HCT116 (cell line): Measurements from ENCODE around the gene ZFP57. TPM values are rescaled to one million over a fixed set of nuclear protein-coding genes. Genes with fewer than 3 reads are reported as not detected.

ENCODE experiments used
- ATAC-seq: fragments of 200-7000 bp; cut with Tn5 transposase; 2 replicates; pipeline ENCODE4 v1.9.1; 2020; ENCODE audit warnings: mild to moderate bottlenecking, moderate library complexity
- BruUV-seq: library from RNA; stranded (reverse); fragments of 400-500 nt; replicated peaks from 2 replicates; lab custom pipeline; 2021; lab: Mats Ljungman, UMichigan
- CTCF ChIA-PET: fragments of 300-600 bp; sonication (Branson Sonifier 250); formaldehyde crosslinking; loops from one replicate; lab custom pipeline; 2021; ENCODE audit warnings: antibody characterized with exemption; lab: Charles Lee
- POLR2A ChIA-PET: fragments of 300-600, 350-600 bp; sonication (Branson Sonifier 250); formaldehyde crosslinking; loops from one replicate; lab custom pipeline; 2021; ENCODE audit warnings: antibody characterized with exemption; lab: Charles Lee
- RAD21 ChIA-PET, 2 experiments: fragments of 300-600 bp; sonication (Branson Sonifier 250); formaldehyde crosslinking; loops; one replicate each; lab custom pipeline; 2023; ENCODE audit warnings: low total read pairs in 2 of 2; ENCODE audit not compliant: uncharacterized antibody in 2 of 2, unreplicated experiment in 2 of 2, low non-redundant PET in 1 of 2; lab: Charles Lee
- DNase-seq: peaks from one replicate; pipeline ENCODE4 v3.0.0-alpha.2; 2010; ENCODE audit warnings: low read depth, low spot score
- H2AFZ ChIP-seq: fragments of 200-600 bp; shearing (Covaris generic), sonication (generic); 2 replicates; pipeline ENCODE4 v1.6.1; 2017; ENCODE audit warnings: low read depth, mixed run types, mixed read lengths, antibody characterized with exemption, low read length; ENCODE audit not compliant: poor library complexity, severe bottlenecking
- H3K27ac ChIP-seq: 2 replicates; pipeline ENCODE4 v1.5.1; 2012; ENCODE audit warnings: low read depth, low read length
- H3K27me3 ChIP-seq: fragments of 200-600 bp; sonication (generic); 2 replicates; pipeline ENCODE4 v1.6.1; 2016; ENCODE audit warnings: mixed run types, low read length, mixed read lengths; ENCODE audit not compliant: insufficient read depth
- H3K36me3 ChIP-seq, 2 experiments: fragments of 200-500 bp in 1 of 2; fragments of 200-600 bp in 1 of 2; sonication (Bioruptor generic) in 1 of 2; sonication (generic) in 1 of 2; 2 replicates each; pipeline versions ENCODE4 v1.5.1 to v1.6.1; 2014 to 2016; ENCODE audit warnings: low read length in 2 of 2, inconsistent platforms in 1 of 2, mixed read lengths in 1 of 2, mixed run types in 1 of 2; ENCODE audit not compliant: insufficient read depth in 2 of 2, control insufficient read depth in 1 of 2
- H3K4me1 ChIP-seq, 2 experiments: fragments of 200-600 bp in 1 of 2; sonication (generic) in 1 of 2; 2 replicates each; pipeline versions ENCODE4 v1.5.1 to v1.6.1; 2012 to 2017; ENCODE audit warnings: low read length in 2 of 2, inconsistent platforms in 1 of 2, mild to moderate bottlenecking in 1 of 2, mixed read lengths in 1 of 2, mixed run types in 1 of 2, moderate library complexity in 1 of 2; ENCODE audit not compliant: insufficient read depth in 2 of 2, control insufficient read depth in 1 of 2
- H3K4me2 ChIP-seq: fragments of 200-600 bp; sonication (generic); 2 replicates; pipeline ENCODE4 v1.6.1; 2017; ENCODE audit warnings: mixed run types, low read length, mixed read lengths
- H3K4me3 ChIP-seq, 2 experiments: fragments of 200-600 bp in 1 of 2; sonication (generic) in 1 of 2; replicated peaks in 1 of 2; 2 replicates each; pipeline ENCODE4 v1.5.1; 2011 to 2016; ENCODE audit warnings: low read length in 2 of 2, control low read depth in 1 of 2, low read depth in 1 of 2, mild to moderate bottlenecking in 1 of 2, mixed read lengths in 1 of 2, mixed run types in 1 of 2
- H3K79me2 ChIP-seq: fragments of 200-600 bp; sonication (generic); 2 replicates; pipeline ENCODE4 v1.6.1; 2017; ENCODE audit warnings: mild to moderate bottlenecking, mixed run types, low read length, moderate library complexity, mixed read lengths; ENCODE audit not compliant: insufficient read depth
- H3K9ac ChIP-seq: fragments of 200-600 bp; sonication (generic); 2 replicates; pipeline ENCODE4 v1.6.1; 2016; ENCODE audit warnings: low read length, mixed read lengths
- H3K9me2 ChIP-seq: fragments of 200-600 bp; sonication (generic), shearing (Covaris generic); 2 replicates; pipeline ENCODE4 v1.6.1; 2017; ENCODE audit warnings: mixed run types, mild to moderate bottlenecking, moderate library complexity; ENCODE audit not compliant: insufficient read depth
- H3K9me3 ChIP-seq, 2 experiments: fragments of 200-500 bp in 1 of 2; fragments of 200-600 bp in 1 of 2; sonication (Bioruptor generic) in 1 of 2; sonication (generic) in 1 of 2; 2 replicates each; pipeline ENCODE4 v1.6.1; 2014 to 2017; ENCODE audit warnings: low read length in 2 of 2, mixed read lengths in 2 of 2, inconsistent platforms in 1 of 2, low read depth in 1 of 2, mild to moderate bottlenecking in 1 of 2, mixed run types in 1 of 2, moderate library complexity in 1 of 2; ENCODE audit not compliant: control insufficient read depth in 1 of 2, insufficient read depth in 1 of 2
- H4K20me1 ChIP-seq: fragments of 200-600 bp; sonication (generic), shearing (Covaris generic); 2 replicates; pipeline ENCODE4 v1.6.1; 2017; ENCODE audit warnings: mixed run types, mild to moderate bottlenecking, moderate library complexity; ENCODE audit not compliant: insufficient read depth
- ELF1 ChIP-seq: IDR thresholded peaks from 2 replicates; pipeline ENCODE4 v1.6.1; 2012; ENCODE audit warnings: low read depth, borderline replicate concordance
- EZH2 ChIP-seq: fragments of 200-600 bp; sonication (generic); IDR thresholded peaks from 2 replicates; pipeline ENCODE4 v1.6.1; 2017; ENCODE audit warnings: antibody characterized with exemption, mixed run types
- EZH2phosphoT487 ChIP-seq: fragments of 200-600 bp; IDR thresholded peaks from 2 replicates; pipeline ENCODE4 v1.6.1; 2018; ENCODE audit warnings: antibody characterized with exemption, borderline replicate concordance
- FOSL1 ChIP-seq: IDR thresholded peaks from 2 replicates; pipeline ENCODE4 v1.6.1; 2012; ENCODE audit warnings: low read depth
- YY1 ChIP-seq: IDR thresholded peaks from 2 replicates; pipeline ENCODE4 v1.6.1; 2011; ENCODE audit warnings: low read length, low read depth, moderate library complexity, mild to moderate bottlenecking; ENCODE audit not compliant: insufficient replicate concordance; ENCODE audit errors: extremely low read depth
- intact Hi-C: fragments of 100-400 bp; cut with micrococcal nuclease; formaldehyde crosslinking; loops from 2 replicates; pipeline ENCODE4 v1.10.0; 2022
- total RNA-seq: library from RNA; stranded (reverse); gene quantifications from one replicate; pipeline ENCODE4 v1.2.1, GENCODE V29; 2021; ENCODE audit not compliant: unreplicated experiment
- TF ChIP-seq, protein P1 (sequence below): IDR thresholded peaks from 2 replicates; pipeline ENCODE4 v1.6.1; 2012
- TF ChIP-seq, protein P2 (sequence below), 3 experiments: fragments of 200-600 bp in 1 of 3; sonication (generic) in 1 of 3; IDR thresholded peaks in 2 of 3; conservative IDR thresholded peaks in 1 of 3; 2 replicates each; pipeline ENCODE4 v1.5.1; 2012 to 2017; ENCODE audit warnings: low read depth in 2 of 3, low read length in 2 of 3, antibody characterized with exemption in 1 of 3, borderline replicate concordance in 1 of 3, control low read depth in 1 of 3, mild to moderate bottlenecking in 1 of 3, mixed read lengths in 1 of 3, mixed run types in 1 of 3, moderate library complexity in 1 of 3; ENCODE audit not compliant: insufficient read depth in 1 of 3

The ZFP57 gene
- total RNA-seq, 1 experiment from 2014 or later = not detected

DNA sequence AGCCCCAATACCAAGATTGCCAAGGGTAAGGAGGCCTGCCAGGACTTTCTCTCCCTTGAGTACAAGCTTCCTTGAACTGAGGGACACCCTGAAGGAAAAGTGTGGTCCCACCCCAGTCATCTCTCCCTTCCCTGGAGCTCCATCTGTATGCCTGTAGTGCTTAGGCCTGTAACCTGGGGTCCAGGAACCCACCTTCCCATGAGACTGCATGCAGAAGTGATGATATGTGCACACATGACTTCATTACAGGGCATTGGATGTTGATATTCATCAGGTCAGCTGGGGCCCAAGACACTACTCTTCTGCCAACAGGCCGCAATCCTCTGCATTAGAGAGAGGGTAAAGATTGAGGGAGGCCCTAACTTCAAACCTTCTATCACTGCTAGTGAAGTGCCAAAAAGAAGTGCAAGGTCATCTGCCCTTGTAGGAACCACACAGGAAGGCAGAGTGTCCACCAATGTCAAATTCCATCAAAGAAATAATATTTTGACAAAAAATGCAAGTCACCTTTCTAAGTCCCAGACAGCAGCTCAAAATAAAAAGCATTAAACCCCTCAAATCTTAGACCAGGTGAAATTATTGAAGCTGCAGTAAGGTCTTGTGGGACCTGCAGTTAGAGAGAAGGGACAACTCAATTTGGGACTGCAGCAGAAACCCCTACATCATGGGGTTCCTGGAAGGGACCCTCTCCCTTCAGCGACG is 47.4 kb upstream of the ZFP57 start:
- Histone ChIP-seq H4K20me1 (no peaks in the 10 kb centered on the region), H3K4me2 (no peak overlapping the region), H3K4me3 (no peak overlapping the region), H2AFZ (no peak overlapping the region), H3K27me3 (no peaks in the 10 kb centered on the region), H3K4me1 (peaks cover 0 to 4% of the 10 kb centered on the region in 2 experiments; a peak in 1 of 4 replicates), H3K27ac (no peak overlapping the region), H3K9me3 (no peaks in the 10 kb centered on the region), H3K36me3 (peaks cover 0 to 3% of the 10 kb centered on the region in 2 experiments; a peak in 1 of 4 replicates), H3K9ac (no peak overlapping the region), H3K9me2 (no peaks in the 10 kb centered on the region), H3K79me2 (no peaks in the 10 kb centered on the region)
- DNase-seq (no peak), ATAC-seq (no peak)
- ChIA-PET POLR2A (no interaction called here), RAD21 (no interaction called here), CTCF (no interaction called here)
- intact Hi-C loops = no loop called here
- BruUV-seq = no TSS peak
- TF ChIP-seq EZH2 (no peak), FOSL1 (no peak), YY1 (no peak)
- TF ChIP-seq, protein P1, sequence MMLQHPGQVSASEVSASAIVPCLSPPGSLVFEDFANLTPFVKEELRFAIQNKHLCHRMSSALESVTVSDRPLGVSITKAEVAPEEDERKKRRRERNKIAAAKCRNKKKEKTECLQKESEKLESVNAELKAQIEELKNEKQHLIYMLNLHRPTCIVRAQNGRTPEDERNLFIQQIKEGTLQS = no peak
- TF ChIP-seq, protein P2, sequence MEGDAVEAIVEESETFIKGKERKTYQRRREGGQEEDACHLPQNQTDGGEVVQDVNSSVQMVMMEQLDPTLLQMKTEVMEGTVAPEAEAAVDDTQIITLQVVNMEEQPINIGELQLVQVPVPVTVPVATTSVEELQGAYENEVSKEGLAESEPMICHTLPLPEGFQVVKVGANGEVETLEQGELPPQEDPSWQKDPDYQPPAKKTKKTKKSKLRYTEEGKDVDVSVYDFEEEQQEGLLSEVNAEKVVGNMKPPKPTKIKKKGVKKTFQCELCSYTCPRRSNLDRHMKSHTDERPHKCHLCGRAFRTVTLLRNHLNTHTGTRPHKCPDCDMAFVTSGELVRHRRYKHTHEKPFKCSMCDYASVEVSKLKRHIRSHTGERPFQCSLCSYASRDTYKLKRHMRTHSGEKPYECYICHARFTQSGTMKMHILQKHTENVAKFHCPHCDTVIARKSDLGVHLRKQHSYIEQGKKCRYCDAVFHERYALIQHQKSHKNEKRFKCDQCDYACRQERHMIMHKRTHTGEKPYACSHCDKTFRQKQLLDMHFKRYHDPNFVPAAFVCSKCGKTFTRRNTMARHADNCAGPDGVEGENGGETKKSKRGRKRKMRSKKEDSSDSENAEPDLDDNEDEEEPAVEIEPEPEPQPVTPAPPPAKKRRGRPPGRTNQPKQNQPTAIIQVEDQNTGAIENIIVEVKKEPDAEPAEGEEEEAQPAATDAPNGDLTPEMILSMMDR (IDR thresholded peaks at IDR 0.05 in 2 of 3, conservative IDR thresholded peaks at IDR 0.05 in 1 of 3; ENCODE audit: borderline replicate concordance in 1 of 3, insufficient read depth in 1 of 3, low read depth in 2 of 3, low read length in 2 of 3) = no peak

DNA sequence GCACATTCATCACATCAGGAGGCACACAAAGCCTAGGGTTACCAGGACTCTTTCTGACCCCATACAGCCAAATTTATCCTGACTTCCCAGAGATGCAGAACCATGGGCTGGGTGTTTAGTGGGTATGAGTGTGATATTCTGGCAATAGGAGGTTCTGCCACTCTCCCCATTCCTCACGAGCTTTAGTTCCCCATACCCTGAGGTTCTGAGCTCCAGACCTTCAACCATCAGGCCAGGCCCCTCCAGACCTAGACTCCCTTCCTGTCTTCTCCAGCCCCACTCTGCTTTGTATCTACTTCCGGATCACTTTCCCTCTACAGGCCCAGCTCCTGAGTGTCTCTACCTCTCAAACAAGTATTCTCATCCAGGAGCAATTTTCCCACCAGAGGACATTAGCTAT is 46.7 kb upstream of the ZFP57 start:
- Histone ChIP-seq H3K9me2 (no peaks in the 10 kb centered on the region), H4K20me1 (no peaks in the 10 kb centered on the region), H3K9me3 (no peaks in the 10 kb centered on the region), H3K4me3 (no peak overlapping the region), H3K27ac (no peak overlapping the region), H2AFZ (no peak overlapping the region), H3K4me1 (peaks cover 0 to 9% of the 10 kb centered on the region in 2 experiments; a peak in 1 of 4 replicates), H3K27me3 (no peaks in the 10 kb centered on the region), H3K79me2 (no peaks in the 10 kb centered on the region), H3K4me2 (no peak overlapping the region), H3K36me3 (peaks cover 0 to 3% of the 10 kb centered on the region in 2 experiments; a peak in 1 of 4 replicates), H3K9ac (no peak overlapping the region)
- POLR2A ChIA-PET = no interaction called here
- intact Hi-C loops = no loop called here
- DNase-seq (no peak), ATAC-seq (no peak)
- TF ChIP-seq EZH2phosphoT487 (no peak), ELF1 (no peak), YY1 (no peak)
- TF ChIP-seq, protein P2 (IDR thresholded peaks at IDR 0.05 in 2 of 3, conservative IDR thresholded peaks at IDR 0.05 in 1 of 3; ENCODE audit: borderline replicate concordance in 1 of 3, insufficient read depth in 1 of 3, low read depth in 2 of 3, low read length in 2 of 3) = no peak
- CTCF ChIA-PET = no interaction called here
- no TSS peak for BruUV-seq
- RAD21 ChIA-PET = no interaction called here
